HCT116 (cell line): ENCODE data around the gene PDCD1LG2. TPM values are rescaled to one million over a fixed set of nuclear protein-coding genes. Genes with fewer than 3 reads are reported as not detected.

ENCODE experiments used
- ATAC-seq: fragments of 200-7000 bp; cut with Tn5 transposase; 2 replicates; pipeline ENCODE4 v1.9.1; 2020; ENCODE audit warnings: mild to moderate bottlenecking, moderate library complexity
- BruUV-seq: library from RNA; stranded (reverse); fragments of 400-500 nt; replicated peaks from 2 replicates; lab custom pipeline; 2021; lab: Mats Ljungman, UMichigan
- CTCF ChIA-PET: fragments of 300-600 bp; sonication (Branson Sonifier 250); formaldehyde crosslinking; loops from one replicate; lab custom pipeline; 2021; ENCODE audit warnings: antibody characterized with exemption; lab: Charles Lee
- POLR2A ChIA-PET: fragments of 300-600, 350-600 bp; sonication (Branson Sonifier 250); formaldehyde crosslinking; loops from one replicate; lab custom pipeline; 2021; ENCODE audit warnings: antibody characterized with exemption; lab: Charles Lee
- RAD21 ChIA-PET, 2 experiments: fragments of 300-600 bp; sonication (Branson Sonifier 250); formaldehyde crosslinking; loops; one replicate each; lab custom pipeline; 2023; ENCODE audit warnings: low total read pairs in 2 of 2; ENCODE audit not compliant: uncharacterized antibody in 2 of 2, unreplicated experiment in 2 of 2, low non-redundant PET in 1 of 2; lab: Charles Lee
- DNase-seq: peaks from one replicate; pipeline ENCODE4 v3.0.0-alpha.2; 2010; ENCODE audit warnings: low read depth, low spot score
- H2AFZ ChIP-seq: fragments of 200-600 bp; shearing (Covaris generic), sonication (generic); 2 replicates; pipeline ENCODE4 v1.6.1; 2017; ENCODE audit warnings: low read depth, mixed run types, mixed read lengths, antibody characterized with exemption, low read length; ENCODE audit not compliant: poor library complexity, severe bottlenecking
- H3K27ac ChIP-seq: 2 replicates; pipeline ENCODE4 v1.5.1; 2012; ENCODE audit warnings: low read depth, low read length
- H3K27me3 ChIP-seq: fragments of 200-600 bp; sonication (generic); 2 replicates; pipeline ENCODE4 v1.6.1; 2016; ENCODE audit warnings: mixed run types, low read length, mixed read lengths; ENCODE audit not compliant: insufficient read depth
- H3K36me3 ChIP-seq, 2 experiments: fragments of 200-500 bp in 1 of 2; fragments of 200-600 bp in 1 of 2; sonication (Bioruptor generic) in 1 of 2; sonication (generic) in 1 of 2; 2 replicates each; pipeline versions ENCODE4 v1.5.1 to v1.6.1; 2014 to 2016; ENCODE audit warnings: low read length in 2 of 2, inconsistent platforms in 1 of 2, mixed read lengths in 1 of 2, mixed run types in 1 of 2; ENCODE audit not compliant: insufficient read depth in 2 of 2, control insufficient read depth in 1 of 2
- H3K4me1 ChIP-seq, 2 experiments: fragments of 200-600 bp in 1 of 2; sonication (generic) in 1 of 2; 2 replicates each; pipeline versions ENCODE4 v1.5.1 to v1.6.1; 2012 to 2017; ENCODE audit warnings: low read length in 2 of 2, inconsistent platforms in 1 of 2, mild to moderate bottlenecking in 1 of 2, mixed read lengths in 1 of 2, mixed run types in 1 of 2, moderate library complexity in 1 of 2; ENCODE audit not compliant: insufficient read depth in 2 of 2, control insufficient read depth in 1 of 2
- H3K4me2 ChIP-seq: fragments of 200-600 bp; sonication (generic); 2 replicates; pipeline ENCODE4 v1.6.1; 2017; ENCODE audit warnings: mixed run types, low read length, mixed read lengths
- H3K4me3 ChIP-seq, 2 experiments: fragments of 200-600 bp in 1 of 2; sonication (generic) in 1 of 2; replicated peaks in 1 of 2; 2 replicates each; pipeline ENCODE4 v1.5.1; 2011 to 2016; ENCODE audit warnings: low read length in 2 of 2, control low read depth in 1 of 2, low read depth in 1 of 2, mild to moderate bottlenecking in 1 of 2, mixed read lengths in 1 of 2, mixed run types in 1 of 2
- H3K79me2 ChIP-seq: fragments of 200-600 bp; sonication (generic); 2 replicates; pipeline ENCODE4 v1.6.1; 2017; ENCODE audit warnings: mild to moderate bottlenecking, mixed run types, low read length, moderate library complexity, mixed read lengths; ENCODE audit not compliant: insufficient read depth
- H3K9ac ChIP-seq: fragments of 200-600 bp; sonication (generic); 2 replicates; pipeline ENCODE4 v1.6.1; 2016; ENCODE audit warnings: low read length, mixed read lengths
- H3K9me2 ChIP-seq: fragments of 200-600 bp; sonication (generic), shearing (Covaris generic); 2 replicates; pipeline ENCODE4 v1.6.1; 2017; ENCODE audit warnings: mixed run types, mild to moderate bottlenecking, moderate library complexity; ENCODE audit not compliant: insufficient read depth
- H3K9me3 ChIP-seq, 2 experiments: fragments of 200-500 bp in 1 of 2; fragments of 200-600 bp in 1 of 2; sonication (Bioruptor generic) in 1 of 2; sonication (generic) in 1 of 2; 2 replicates each; pipeline ENCODE4 v1.6.1; 2014 to 2017; ENCODE audit warnings: low read length in 2 of 2, mixed read lengths in 2 of 2, inconsistent platforms in 1 of 2, low read depth in 1 of 2, mild to moderate bottlenecking in 1 of 2, mixed run types in 1 of 2, moderate library complexity in 1 of 2; ENCODE audit not compliant: control insufficient read depth in 1 of 2, insufficient read depth in 1 of 2
- H4K20me1 ChIP-seq: fragments of 200-600 bp; sonication (generic), shearing (Covaris generic); 2 replicates; pipeline ENCODE4 v1.6.1; 2017; ENCODE audit warnings: mixed run types, mild to moderate bottlenecking, moderate library complexity; ENCODE audit not compliant: insufficient read depth
- CBX3 ChIP-seq: IDR thresholded peaks from 2 replicates; pipeline ENCODE4 v1.6.1; 2012; ENCODE audit warnings: low read depth
- MAX ChIP-seq: IDR thresholded peaks from 2 replicates; pipeline ENCODE4 v1.6.1; 2012
- SIN3A ChIP-seq: IDR thresholded peaks from 2 replicates; pipeline ENCODE4 v1.6.1; 2012; ENCODE audit warnings: low read depth
- SRF ChIP-seq: IDR thresholded peaks from 2 replicates; pipeline ENCODE4 v1.6.1; 2012; ENCODE audit warnings: low read depth
- TCF7L2 ChIP-seq: IDR thresholded peaks from 2 replicates; pipeline ENCODE4 v1.7.0; 2011; ENCODE audit warnings: borderline replicate concordance, inconsistent platforms; ENCODE audit not compliant: insufficient read depth, insufficient read length; ENCODE audit errors: extremely low read depth
- intact Hi-C: fragments of 100-400 bp; cut with micrococcal nuclease; formaldehyde crosslinking; loops from 2 replicates; pipeline ENCODE4 v1.10.0; 2022
- total RNA-seq: library from RNA; stranded (reverse); gene quantifications from one replicate; pipeline ENCODE4 v1.2.1, GENCODE V29; 2021; ENCODE audit not compliant: unreplicated experiment
- TF ChIP-seq, protein P1 (sequence below), 3 experiments: fragments of 200-600 bp in 1 of 3; sonication (generic) in 1 of 3; IDR thresholded peaks in 2 of 3; conservative IDR thresholded peaks in 1 of 3; 2 replicates each; pipeline ENCODE4 v1.5.1; 2012 to 2017; ENCODE audit warnings: low read depth in 2 of 3, low read length in 2 of 3, antibody characterized with exemption in 1 of 3, borderline replicate concordance in 1 of 3, control low read depth in 1 of 3, mild to moderate bottlenecking in 1 of 3, mixed read lengths in 1 of 3, mixed run types in 1 of 3, moderate library complexity in 1 of 3; ENCODE audit not compliant: insufficient read depth in 1 of 3

PDCD1LG2 gene
- total RNA-seq, 1 experiment from 2014 or later, result not detected

DNA sequence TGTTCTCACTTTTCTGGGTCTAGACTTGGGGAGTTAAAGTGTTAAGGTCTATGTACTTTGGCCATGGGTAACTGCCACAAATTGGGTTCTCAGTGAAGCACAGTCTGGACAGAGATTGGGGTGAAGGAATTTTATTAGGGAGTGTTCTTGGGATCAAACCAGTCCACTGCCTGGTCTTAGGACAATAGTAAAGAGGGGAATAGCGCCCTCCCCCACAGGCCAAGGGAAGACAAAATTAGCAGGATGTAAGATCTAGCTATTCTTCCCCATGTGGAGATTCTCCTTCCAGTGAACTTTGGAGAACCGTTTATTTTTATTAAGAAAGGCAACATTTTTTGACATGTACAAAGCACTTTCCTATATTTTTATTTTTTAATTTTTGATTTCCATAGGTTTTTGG is 100.2 kb downstream of the PDCD1LG2 start (continued):
- TF ChIP-seq, protein P1, sequence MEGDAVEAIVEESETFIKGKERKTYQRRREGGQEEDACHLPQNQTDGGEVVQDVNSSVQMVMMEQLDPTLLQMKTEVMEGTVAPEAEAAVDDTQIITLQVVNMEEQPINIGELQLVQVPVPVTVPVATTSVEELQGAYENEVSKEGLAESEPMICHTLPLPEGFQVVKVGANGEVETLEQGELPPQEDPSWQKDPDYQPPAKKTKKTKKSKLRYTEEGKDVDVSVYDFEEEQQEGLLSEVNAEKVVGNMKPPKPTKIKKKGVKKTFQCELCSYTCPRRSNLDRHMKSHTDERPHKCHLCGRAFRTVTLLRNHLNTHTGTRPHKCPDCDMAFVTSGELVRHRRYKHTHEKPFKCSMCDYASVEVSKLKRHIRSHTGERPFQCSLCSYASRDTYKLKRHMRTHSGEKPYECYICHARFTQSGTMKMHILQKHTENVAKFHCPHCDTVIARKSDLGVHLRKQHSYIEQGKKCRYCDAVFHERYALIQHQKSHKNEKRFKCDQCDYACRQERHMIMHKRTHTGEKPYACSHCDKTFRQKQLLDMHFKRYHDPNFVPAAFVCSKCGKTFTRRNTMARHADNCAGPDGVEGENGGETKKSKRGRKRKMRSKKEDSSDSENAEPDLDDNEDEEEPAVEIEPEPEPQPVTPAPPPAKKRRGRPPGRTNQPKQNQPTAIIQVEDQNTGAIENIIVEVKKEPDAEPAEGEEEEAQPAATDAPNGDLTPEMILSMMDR (IDR thresholded peaks at IDR 0.05 in 2 of 3, conservative IDR thresholded peaks at IDR 0.05 in 1 of 3; ENCODE audit: borderline replicate concordance in 1 of 3, insufficient read depth in 1 of 3, low read depth in 2 of 3, low read length in 2 of 3), result no peak
- TF ChIP-seq SIN3A, result no peak
- no peak for TF ChIP-seq CBX3
- no peak for TF ChIP-seq TCF7L2

DNA sequence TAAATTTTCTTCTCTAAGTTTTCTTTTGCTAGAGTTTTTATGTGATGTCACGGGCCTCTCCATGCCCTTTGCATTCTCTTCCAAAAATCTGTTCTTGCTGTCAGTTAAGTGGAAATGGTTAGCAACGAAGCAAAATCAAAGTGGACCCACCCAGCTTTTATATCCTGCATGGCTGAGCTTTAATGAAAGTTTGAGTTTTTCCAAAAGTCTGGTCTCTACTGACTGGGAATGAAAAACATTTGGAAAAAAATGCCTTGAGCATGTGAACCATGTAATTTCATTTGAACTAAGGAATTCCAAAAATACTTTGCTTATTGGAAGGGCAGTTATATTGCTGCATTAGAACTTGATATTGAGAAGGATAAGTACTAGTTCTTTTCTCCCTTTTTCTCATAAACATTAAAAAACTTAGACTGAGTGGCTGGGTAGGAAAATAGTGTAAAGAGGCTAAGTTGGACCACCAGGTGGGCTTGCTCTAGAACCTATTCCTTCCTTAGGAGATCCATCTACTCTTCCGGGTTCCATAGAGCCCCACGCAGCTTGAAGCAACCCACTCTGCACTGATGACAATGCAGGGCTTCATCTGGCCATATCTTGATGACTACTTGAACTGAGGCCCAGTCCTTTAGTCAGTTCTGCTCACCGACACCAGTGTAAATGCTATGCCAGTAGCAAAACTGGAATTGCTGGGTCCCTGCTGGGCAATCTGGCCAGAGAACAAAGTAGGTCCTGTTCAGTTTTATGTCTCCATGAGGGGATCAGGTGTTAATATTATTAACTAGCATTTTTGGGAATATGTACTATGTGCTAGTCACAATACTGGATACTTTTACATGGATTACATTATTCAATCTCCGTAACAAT is 101.2 kb downstream of the PDCD1LG2 start:
- no peaks in the 10 kb centered on the region for H3K36me3 ChIP-seq
- BruUV-seq, result no TSS peak
- TF ChIP-seq SRF (no peak), MAX (0 out of 2 replicates have a peak, but pooled peaks have one; percentile 17)
- TF ChIP-seq, all 23 proteins: peak for 1
- Histone ChIP-seq H3K4me3 (no peak overlapping the region), H3K9me3 (no peaks in the 10 kb centered on the region), H3K27ac (no peak overlapping the region), H3K27me3 (no peaks in the 10 kb centered on the region), H3K79me2 (no peaks in the 10 kb centered on the region), H3K9me2 (no peaks in the 10 kb centered on the region; the same call in 1 of the 2 replicates), H3K4me2 (no peak overlapping the region), H4K20me1 (no peaks in the 10 kb centered on the region), H3K4me1 (0 out of 4 replicates have a peak, but pooled peaks cover 0 to 6% of the 10 kb centered on the region in 2 experiments), H2AFZ (no peak overlapping the region), H3K9ac (no peak overlapping the region)
- intact Hi-C loops, result no loop called here
- ChIA-PET RAD21 (no interaction called here), POLR2A (no interaction called here), CTCF (no interaction called here)
- DNase-seq (no peak), ATAC-seq (0 out of 2 replicates have a peak, but pooled peaks have one; percentile 17)
